Activated CD4-positive, alpha-beta memory T cell treated with anti-CD3 and anti-CD28 coated beads, Interleukin-2, amount 10 ng/mL, durations not matched to agents 7 days and 5 days (primary cell): ENCODE data around the gene GAGE12C. TPM values are rescaled to one million over a fixed set of nuclear protein-coding genes. Genes with fewer than 3 reads are reported as not detected.
"Not testable (repeated sequence)": the region's sequence is repeated elsewhere in the genome, so short reads cannot be mapped to it uniquely, and the experiment has no call there.

Experiments
- CTCF ChIA-PET: fragments of 350-600 bp; sonication (Branson Sonifier 250); formaldehyde crosslinking; loops from one replicate; lab custom pipeline; 2021; ENCODE audit warnings: antibody characterized with exemption, inconsistent platforms; lab: Charles Lee
- POLR2A ChIA-PET: fragments of 350-600 bp; sonication (Branson Sonifier 250); formaldehyde crosslinking; loops from one replicate; lab custom pipeline; 2021; ENCODE audit warnings: antibody characterized with exemption; lab: Charles Lee
- DNase-seq: peaks from one replicate; pipeline ENCODE4 v3.0.0-alpha.2; 2020
- H3K27ac Mint-ChIP-seq: one replicate; pipeline ENCODE4 v1.8.0; 2021; ENCODE audit warnings: mild to moderate bottlenecking, mixed read lengths
- H3K27me3 Mint-ChIP-seq: one replicate; pipeline ENCODE4 v1.8.0; 2021; ENCODE audit warnings: mixed read lengths
- H3K36me3 Mint-ChIP-seq: one replicate; pipeline ENCODE4 v1.8.0; 2021; ENCODE audit warnings: low read depth, mixed read lengths
- H3K4me1 Mint-ChIP-seq: one replicate; pipeline ENCODE4 v1.8.0; 2021; ENCODE audit warnings: mixed read lengths
- H3K4me3 Mint-ChIP-seq: one replicate; pipeline ENCODE4 v1.8.0; 2021; ENCODE audit warnings: mild to moderate bottlenecking, mixed read lengths
- H3K9me3 Mint-ChIP-seq: one replicate; pipeline ENCODE4 v1.8.0; 2021; ENCODE audit warnings: mixed read lengths
- total RNA-seq, 2 experiments: library from RNA; stranded (reverse); gene quantifications; one replicate each; pipeline ENCODE4 v1.2.3, GENCODE V29; 2021

The GAGE12C gene, protein sequence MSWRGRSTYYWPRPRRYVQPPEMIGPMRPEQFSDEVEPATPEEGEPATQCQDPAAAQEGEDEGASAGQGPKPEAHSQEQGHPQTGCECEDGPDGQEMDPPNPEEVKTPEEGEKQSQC
- not detected for total RNA-seq

DNA sequence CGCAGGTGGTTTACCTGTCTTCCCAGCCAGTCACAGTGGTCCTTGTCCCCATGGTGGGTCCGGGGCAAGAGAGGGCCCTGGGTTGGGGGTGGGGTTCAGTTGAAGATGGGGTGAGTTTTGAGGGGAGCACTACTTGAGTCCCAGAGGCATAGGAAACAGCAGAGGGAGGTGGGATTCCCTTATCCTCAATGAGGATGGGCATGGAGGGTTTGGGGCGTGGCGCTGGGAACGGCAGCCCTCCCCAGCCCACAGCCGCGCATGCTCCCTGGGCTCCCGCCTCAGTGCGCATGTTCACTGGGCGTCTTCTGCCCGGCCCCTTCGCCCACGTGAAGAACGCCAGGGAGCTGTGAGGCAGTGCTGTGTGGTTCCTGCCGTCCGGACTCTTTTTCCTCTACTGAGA is at the start of gene GAGE12C:
Gene GAGE12C, plus strand, starts transcription at position 301 of the 400 bp plus-strand sequence. CDS start 1,155 bp downstream, outside the sequence.
- CTCF ChIA-PET, H3K9me3 Mint-ChIP-seq, H3K36me3 Mint-ChIP-seq, H3K27ac Mint-ChIP-seq, DNase-seq, H3K4me1 Mint-ChIP-seq, H3K4me3 Mint-ChIP-seq, H3K27me3 Mint-ChIP-seq, POLR2A ChIA-PET: not testable (repeated sequence)

- H3K4me1 Mint-ChIP-seq, DNase-seq, H3K4me3 Mint-ChIP-seq, H3K36me3 Mint-ChIP-seq, H3K27ac Mint-ChIP-seq, H3K9me3 Mint-ChIP-seq, POLR2A ChIA-PET, CTCF ChIA-PET, H3K27me3 Mint-ChIP-seq: not testable (repeated sequence)
Observed at GRCh38 chrX:49541433-49541832, 9.5 kb downstream of the GAGE12C start, which contains the start of gene GAGE12D. TSS of gene GAGE12D (plus strand) at chrX:49541733. CDS start at chrX:49542888, 1,155 bp downstream.

DNA sequence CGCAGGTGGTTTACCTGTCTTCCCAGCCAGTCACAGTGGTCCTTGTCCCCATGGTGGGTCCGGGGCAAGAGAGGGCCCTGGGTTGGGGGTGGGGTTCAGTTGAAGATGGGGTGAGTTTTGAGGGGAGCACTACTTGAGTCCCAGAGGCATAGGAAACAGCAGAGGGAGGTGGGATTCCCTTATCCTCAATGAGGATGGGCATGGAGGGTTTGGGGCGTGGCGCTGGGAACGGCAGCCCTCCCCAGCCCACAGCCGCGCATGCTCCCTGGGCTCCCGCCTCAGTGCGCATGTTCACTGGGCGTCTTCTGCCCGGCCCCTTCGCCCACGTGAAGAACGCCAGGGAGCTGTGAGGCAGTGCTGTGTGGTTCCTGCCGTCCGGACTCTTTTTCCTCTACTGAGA is 19.0 kb downstream of the GAGE12C start, which contains the start of gene GAGE12E:
Gene GAGE12E, plus strand, starts transcription at position 301 of the 400 bp plus-strand sequence. CDS start 1,155 bp downstream, outside the sequence.
- H3K4me3 Mint-ChIP-seq, H3K4me1 Mint-ChIP-seq, H3K9me3 Mint-ChIP-seq, H3K27me3 Mint-ChIP-seq, H3K27ac Mint-ChIP-seq, CTCF ChIA-PET, H3K36me3 Mint-ChIP-seq, POLR2A ChIA-PET, DNase-seq: not testable (repeated sequence)

GRCh38 chrX:49560542-49560941 is 28.6 kb downstream of the GAGE12C start, which contains the start of gene GAGE12F:
TSS of gene GAGE12F (plus strand) at chrX:49560842. CDS start at chrX:49561997, 1,155 bp downstream.
- DNase-seq, POLR2A ChIA-PET, H3K36me3 Mint-ChIP-seq, H3K27ac Mint-ChIP-seq, H3K4me3 Mint-ChIP-seq, H3K27me3 Mint-ChIP-seq, CTCF ChIA-PET, H3K9me3 Mint-ChIP-seq, H3K4me1 Mint-ChIP-seq: not testable (repeated sequence)

GRCh38 chrX:49568728-49569127 is 36.8 kb downstream of the GAGE12C start:
- H3K4me3 Mint-ChIP-seq, H3K27ac Mint-ChIP-seq, H3K9me3 Mint-ChIP-seq, H3K36me3 Mint-ChIP-seq, CTCF ChIA-PET, H3K4me1 Mint-ChIP-seq, DNase-seq, H3K27me3 Mint-ChIP-seq, POLR2A ChIA-PET: not testable (repeated sequence)

DNA sequence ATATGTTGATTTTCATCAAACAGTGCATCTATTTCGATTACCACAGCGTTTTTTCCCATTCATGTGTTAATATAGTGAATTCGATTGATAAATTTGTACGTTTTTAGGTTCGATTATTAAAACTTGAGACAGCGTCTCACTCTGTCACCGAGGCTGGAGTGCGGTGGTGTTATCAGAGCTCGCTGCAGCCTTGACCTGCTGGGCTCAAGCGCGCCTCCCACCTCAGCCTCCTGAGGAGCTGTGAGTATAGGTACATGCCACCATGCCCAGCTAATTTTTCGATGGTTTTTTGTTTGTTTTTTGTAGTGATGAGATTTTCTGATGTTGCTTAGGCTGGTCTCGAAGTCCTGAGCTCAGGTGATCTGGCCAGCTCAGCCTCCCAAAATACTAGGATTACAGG is 37.2 kb downstream of the GAGE12C start:
- CTCF ChIA-PET, H3K4me1 Mint-ChIP-seq, POLR2A ChIA-PET, H3K4me3 Mint-ChIP-seq, H3K9me3 Mint-ChIP-seq, H3K27me3 Mint-ChIP-seq, DNase-seq, H3K27ac Mint-ChIP-seq, H3K36me3 Mint-ChIP-seq: not testable (repeated sequence)

DNA sequence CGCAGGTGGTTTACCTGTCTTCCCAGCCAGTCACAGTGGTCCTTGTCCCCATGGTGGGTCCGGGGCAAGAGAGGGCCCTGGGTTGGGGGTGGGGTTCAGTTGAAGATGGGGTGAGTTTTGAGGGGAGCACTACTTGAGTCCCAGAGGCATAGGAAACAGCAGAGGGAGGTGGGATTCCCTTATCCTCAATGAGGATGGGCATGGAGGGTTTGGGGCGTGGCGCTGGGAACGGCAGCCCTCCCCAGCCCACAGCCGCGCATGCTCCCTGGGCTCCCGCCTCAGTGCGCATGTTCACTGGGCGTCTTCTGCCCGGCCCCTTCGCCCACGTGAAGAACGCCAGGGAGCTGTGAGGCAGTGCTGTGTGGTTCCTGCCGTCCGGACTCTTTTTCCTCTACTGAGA is 38.1 kb downstream of the GAGE12C start, which contains the start of gene GAGE12G:
Gene GAGE12G, plus strand, starts transcription at position 301 of the 400 bp plus-strand sequence. CDS start 1,155 bp downstream, outside the sequence.
- H3K4me3 Mint-ChIP-seq, DNase-seq, H3K36me3 Mint-ChIP-seq, CTCF ChIA-PET, POLR2A ChIA-PET, H3K27ac Mint-ChIP-seq, H3K4me1 Mint-ChIP-seq, H3K9me3 Mint-ChIP-seq, H3K27me3 Mint-ChIP-seq: not testable (repeated sequence)

DNA sequence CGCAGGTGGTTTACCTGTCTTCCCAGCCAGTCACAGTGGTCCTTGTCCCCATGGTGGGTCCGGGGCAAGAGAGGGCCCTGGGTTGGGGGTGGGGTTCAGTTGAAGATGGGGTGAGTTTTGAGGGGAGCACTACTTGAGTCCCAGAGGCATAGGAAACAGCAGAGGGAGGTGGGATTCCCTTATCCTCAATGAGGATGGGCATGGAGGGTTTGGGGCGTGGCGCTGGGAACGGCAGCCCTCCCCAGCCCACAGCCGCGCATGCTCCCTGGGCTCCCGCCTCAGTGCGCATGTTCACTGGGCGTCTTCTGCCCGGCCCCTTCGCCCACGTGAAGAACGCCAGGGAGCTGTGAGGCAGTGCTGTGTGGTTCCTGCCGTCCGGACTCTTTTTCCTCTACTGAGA is 47.7 kb downstream of the GAGE12C start, which contains the start of gene GAGE12H:
Gene GAGE12H, plus strand, starts transcription at position 301 of the 400 bp plus-strand sequence. CDS start 1,155 bp downstream, outside the sequence.
- POLR2A ChIA-PET, H3K9me3 Mint-ChIP-seq, CTCF ChIA-PET, H3K36me3 Mint-ChIP-seq, H3K4me1 Mint-ChIP-seq, H3K27me3 Mint-ChIP-seq, H3K27ac Mint-ChIP-seq, DNase-seq, H3K4me3 Mint-ChIP-seq: not testable (repeated sequence)

Other genes with a start within 250 kb of the GAGE12C start
- not detected for gene GAGE10, start 228.5 kb upstream of the GAGE12C start, total RNA-seq
- gene GAGE12J, start 210.1 kb upstream of the GAGE12C start, total RNA-seq = not detected
- not detected for gene GAGE13, start 200.6 kb upstream of the GAGE12C start, total RNA-seq
- not detected for gene GAGE12D, start 9.6 kb downstream of the GAGE12C start, total RNA-seq
- not detected for gene GAGE12E, start 19.1 kb downstream of the GAGE12C start, total RNA-seq
- gene GAGE12F, start 28.7 kb downstream of the GAGE12C start, total RNA-seq = not detected
- not detected for gene GAGE12G, start 38.2 kb downstream of the GAGE12C start, total RNA-seq
- not detected for gene GAGE12H, start 47.8 kb downstream of the GAGE12C start, total RNA-seq
- not detected for gene GAGE2A, start 57.3 kb downstream of the GAGE12C start, total RNA-seq
- not detected for gene GAGE1, start 66.8 kb downstream of the GAGE12C start, total RNA-seq
- gene PAGE1, start 163.8 kb downstream of the GAGE12C start, total RNA-seq = not detected